HG03066 (cell line): ENCODE measurements around the gene GBGT1.

ENCODE experiments used
- ATAC-seq: cut with Tn5 transposase; IDR thresholded peaks from one replicate; pipeline ENCODE4 v1.9.1; 2021; ENCODE audit warnings: low read depth; ENCODE audit not compliant: unreplicated experiment

GBGT1 gene

GRCh38 chr9:133129001-133129795, 34.5 kb downstream of the GBGT1 start:
- ATAC-seq: no peak

DNA sequence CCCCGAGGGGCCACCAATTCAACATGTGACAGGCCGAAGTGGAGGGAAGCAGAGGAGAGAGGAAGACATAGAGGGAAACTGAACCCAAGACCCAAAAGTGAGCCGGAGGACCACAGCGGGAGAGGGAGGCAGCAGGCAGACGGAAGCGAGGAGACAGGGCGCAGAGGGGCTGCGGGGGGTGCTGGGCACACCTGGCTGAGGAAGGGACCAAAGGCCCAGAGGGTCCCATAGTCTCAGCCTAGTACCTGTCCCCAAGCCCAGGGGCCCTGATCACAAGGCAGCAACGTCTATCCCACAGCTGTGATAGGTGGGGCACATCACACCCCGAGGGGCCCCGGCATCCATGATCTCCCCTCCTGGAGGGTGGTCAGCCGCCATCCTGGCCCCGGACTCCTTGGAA, 35.6 kb downstream of the GBGT1 start:
- ATAC-seq: no peak

GRCh38 chr9:133127340-133127981, 36.3 kb downstream of the GBGT1 start:
- ATAC-seq: no peak

- no peak for ATAC-seq
Measured at GRCh38 chr9:133126697-133127339, 36.9 kb downstream of the GBGT1 start.

DNA sequence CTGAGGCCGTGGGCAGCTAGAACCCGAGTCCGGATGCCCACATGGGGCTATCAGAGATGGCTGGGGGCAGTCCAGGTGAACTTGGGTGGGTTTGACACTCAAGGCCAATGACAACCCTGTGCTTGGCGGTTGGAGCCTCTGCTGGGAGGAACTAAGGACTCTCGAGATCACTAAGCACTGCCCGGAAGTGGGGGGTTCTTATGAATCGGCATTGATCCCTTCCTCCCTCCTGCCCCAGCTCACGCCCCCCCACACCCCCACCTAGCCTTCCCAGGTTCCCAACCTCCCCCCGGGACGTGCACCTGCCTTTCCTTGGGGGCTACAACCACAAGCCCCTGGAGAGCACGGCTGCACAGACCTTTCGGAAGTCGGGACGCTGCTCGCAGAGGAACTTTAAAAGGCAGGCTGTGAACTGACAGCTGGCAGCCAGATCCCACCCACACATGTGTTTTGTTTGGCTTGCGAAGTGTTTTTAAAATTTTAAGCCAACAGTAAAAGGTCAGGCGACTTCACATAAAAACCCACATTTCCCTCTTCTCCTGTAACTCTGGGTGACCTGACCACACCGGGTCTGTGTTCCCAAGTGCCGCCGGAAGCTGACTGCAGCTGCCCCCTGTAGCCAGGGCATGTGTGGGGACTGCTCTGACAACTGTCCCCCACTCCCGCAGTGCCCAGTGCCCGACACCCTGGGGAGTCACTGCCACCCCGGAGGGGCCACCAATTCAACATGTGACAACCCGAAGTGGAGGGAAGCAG, 37.6 kb downstream of the GBGT1 start:
- ATAC-seq: no peak

DNA sequence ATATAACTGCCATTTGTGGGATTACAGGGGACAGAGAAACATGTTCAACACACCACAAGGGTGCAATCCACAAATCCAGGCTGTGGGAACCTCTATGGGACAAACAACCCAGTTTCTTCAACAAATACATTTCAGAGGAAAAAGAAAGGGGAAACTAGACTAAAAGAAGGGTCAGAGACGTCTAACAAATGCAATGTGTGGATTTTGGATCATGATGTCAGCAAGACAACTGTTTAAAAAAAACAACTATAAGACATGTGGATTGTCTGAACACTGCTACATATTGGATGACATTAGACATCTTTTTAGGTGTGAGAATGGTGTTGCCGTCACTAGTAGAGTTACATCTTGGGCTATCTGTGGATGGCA, 38.8 kb downstream of the GBGT1 start:
- no peak for ATAC-seq

DNA sequence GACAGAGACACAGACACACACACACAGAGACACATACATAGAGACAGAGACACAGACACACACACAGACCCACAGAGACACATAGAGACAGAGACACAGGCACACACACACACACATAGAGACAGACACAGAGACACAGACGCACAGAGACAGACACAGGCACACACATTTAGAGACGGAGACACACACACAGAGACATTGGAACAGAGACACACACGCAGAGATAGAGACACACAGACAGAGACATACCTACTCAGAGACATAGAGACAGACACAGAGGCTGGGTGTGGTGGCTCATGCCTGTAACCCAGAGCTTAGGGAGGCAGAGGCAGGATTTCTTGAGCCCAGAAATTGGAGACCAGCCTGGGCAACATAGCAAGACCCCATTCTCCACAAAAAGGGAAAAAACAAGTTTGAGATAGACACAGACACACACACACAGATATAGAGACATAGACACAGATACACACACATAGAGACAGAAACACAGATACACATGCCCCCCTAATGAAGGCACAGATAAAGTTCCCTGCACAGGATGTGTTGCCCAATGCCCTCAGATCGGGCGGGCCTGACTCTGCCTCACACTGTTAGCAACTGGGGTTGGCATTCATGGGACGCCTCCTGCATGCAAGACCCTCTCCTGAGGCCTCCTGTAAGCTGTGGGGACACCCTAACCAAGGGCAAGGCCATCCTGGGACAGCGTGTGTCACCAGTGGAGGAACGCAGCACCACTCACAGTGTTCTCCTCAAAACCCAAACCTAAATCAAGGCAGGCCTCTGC, 39.4 kb downstream of the GBGT1 start:
- no peak for ATAC-seq

- no peak for ATAC-seq
Measured at GRCh38 chr9:133122935-133123611, 40.6 kb downstream of the GBGT1 start.

DNA sequence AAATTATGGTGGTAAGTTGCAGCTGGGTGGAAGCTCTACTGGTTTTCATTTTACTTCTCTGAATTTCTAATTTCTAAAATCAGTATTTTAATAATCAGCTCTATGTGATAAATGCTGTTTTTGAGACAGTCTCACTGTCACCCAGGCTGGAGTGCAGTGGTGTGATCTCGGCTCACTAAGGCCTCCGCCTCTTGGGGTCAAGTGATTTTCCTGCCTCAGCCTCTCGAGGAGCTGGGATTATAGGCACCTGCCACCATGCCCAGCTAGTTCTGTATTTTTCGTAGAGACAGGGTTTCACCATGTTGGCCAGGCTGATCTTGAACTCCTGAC, 41.1 kb downstream of the GBGT1 start:
- no peak for ATAC-seq

- ATAC-seq: no peak
Measured at GRCh38 chr9:133121915-133122550, 41.7 kb downstream of the GBGT1 start.

DNA sequence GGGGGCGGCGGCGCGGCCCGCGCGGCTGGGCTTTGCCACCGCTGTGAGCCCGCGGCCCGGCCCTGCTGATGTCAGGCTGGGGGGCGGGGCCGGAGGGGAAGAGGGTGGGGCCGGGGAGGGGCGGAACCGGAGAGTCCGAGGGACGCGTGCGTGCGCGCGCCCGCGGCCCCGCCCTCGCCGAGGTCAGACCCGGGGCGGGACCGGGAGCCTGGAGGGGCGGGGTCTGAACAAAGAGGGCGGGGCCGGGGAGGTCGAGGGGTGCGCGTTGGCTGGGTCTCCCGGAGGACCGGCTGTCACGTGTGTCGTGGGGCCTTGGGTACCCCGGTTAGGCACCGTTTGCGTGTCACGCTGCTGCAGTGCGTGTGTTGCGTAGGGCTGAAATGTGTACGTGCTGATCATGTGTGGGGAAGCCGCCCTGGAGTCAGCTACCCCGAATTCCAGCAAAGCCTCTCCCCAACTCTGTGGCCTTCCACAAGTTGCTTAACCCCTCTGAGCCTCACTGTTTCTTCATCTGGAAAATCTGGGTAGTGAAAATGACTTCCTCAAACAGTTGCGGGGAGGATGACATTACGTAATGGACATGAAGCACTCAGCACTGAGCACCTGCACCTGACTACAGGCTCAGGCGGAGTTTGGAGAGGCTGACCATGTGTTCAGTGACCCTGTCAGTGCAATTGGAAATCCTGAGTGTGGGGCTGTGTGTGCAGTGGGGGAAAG, 42.4 kb downstream of the GBGT1 start, which contains the start of gene RALGDS:
RALGDS (minus strand) TSS at position 43 of the 717 bp plus-strand sequence. CDS start 86 bp downstream, outside the sequence.
- ATAC-seq: peak; percentile 56

- ATAC-seq: no peak
Measured at GRCh38 chr9:133120501-133121197, 43.1 kb downstream of the GBGT1 start.

DNA sequence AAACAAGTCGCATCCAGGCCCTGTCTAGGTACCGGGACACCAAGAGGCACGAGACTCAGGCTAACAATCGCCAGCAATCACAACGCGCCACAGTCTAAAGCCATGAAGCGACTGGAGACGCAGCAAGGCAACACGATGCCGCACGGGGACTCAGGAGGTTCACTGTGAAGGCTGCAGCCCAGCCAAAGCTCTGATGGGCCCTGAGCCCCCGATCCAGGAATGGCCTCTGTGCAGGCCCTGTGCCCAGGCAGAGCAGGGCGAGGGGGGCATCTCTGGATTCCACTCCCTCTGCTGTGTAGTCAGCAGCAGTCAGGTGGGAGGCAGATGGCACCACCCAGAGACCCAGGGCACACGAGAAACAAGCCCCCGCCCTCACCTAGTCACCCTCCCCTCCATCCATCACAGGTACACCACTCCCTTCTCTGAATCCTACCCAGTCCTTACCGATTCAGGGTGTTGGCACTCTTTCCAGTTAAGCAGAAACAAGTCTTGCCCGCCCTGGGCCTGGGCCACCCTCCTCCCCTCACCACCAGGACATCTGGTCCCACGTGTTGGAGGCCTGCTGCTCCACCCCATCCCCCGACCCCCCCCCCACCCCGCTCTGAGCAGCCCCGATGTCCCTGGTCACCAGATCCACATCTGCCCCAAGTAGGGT, 43.7 kb downstream of the GBGT1 start:
- ATAC-seq: no peak

GRCh38 chr9:133119103-133119845, 44.4 kb downstream of the GBGT1 start:
- no peak for ATAC-seq

DNA sequence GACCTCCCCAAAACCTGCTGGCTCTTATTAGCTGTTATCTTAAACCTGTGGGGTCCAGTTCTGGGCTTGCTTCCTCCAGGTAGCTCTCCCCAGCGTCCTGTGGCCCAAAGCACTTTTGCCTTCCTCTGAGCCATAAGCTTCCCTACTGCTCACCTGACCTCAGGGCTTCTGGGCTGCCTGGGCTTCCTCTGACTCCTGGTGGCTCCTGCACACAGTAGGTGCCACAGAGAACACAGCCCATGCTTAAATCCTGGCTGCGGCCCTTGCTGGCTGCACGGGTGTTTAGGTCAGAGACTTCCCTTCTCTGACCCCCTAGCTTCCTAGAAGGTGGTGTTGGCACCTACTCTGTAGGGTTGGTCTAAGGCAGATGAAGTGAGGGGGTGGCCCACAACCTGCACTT, 45.1 kb downstream of the GBGT1 start:
- ATAC-seq: no peak

DNA sequence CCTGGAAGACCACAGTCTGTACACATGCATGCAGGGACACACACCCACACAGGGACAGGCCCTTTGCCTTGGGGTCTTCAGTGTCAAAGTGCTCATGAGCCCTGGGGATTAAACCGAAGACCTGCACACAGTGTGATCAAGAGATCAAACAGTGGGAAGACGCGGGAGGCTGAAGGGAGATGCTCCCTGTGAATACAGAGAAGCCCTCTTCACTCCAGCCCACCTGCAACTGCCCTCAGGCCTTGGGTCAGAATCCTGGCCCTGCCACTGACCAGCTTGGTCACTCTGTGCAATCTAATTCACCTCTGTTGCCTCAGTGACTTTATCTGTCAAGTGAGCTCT, 45.6 kb downstream of the GBGT1 start:
- ATAC-seq: no peak
